Amniotic epithelial cell (primary cell): ENCODE data around the gene CFAP46.
"Not testable (repeated sequence)": the region's sequence is repeated elsewhere in the genome, so short reads cannot be mapped to it uniquely, and the experiment has no call there.

ENCODE experiments used
- DNase-seq: peaks from one replicate; pipeline ENCODE4 v3.0.0-alpha.2; 2010; ENCODE audit warnings: low read depth

Gene CFAP46

DNA sequence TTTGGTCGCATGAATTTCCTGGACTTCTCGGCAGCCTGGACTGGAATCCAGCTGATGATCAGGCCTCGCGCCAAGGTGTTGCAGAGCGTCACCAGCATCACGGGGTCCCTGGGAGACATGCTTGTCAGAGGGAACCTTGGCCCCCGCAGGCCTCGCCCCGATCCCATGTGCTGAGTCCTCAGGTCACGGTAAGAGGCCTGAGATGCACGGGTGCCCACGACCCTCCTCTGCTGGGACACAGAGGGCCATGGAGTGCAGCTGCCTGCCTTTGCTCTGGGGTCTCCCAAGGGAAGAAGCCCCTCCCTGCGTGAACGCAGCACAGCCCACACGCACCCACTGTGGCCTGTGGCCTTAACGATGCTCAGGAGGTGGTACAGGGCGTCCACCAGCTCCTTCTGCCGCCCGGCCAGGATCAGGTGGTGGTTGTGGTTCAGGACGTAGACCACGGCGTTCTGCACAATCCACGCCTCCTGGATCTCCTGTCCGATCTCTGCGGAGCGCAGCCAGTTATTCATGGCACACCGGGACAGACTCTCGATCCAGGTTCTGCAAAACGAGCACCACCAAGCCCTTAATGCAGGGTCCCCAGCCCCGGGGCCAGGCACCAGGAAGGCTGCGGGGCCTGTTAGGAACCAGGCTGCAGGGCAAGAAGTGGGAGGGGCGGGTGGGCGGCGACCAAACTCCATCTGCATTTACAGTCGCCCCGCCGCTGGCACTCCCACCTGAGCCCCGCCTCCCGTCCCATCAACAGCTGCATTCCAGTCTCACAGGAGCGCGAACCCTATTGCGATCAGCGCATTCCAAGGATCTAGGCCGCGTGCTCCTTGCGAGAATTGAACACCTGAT is 29.4 kb downstream of the CFAP46 start:
- DNase-seq = no peak

DNA sequence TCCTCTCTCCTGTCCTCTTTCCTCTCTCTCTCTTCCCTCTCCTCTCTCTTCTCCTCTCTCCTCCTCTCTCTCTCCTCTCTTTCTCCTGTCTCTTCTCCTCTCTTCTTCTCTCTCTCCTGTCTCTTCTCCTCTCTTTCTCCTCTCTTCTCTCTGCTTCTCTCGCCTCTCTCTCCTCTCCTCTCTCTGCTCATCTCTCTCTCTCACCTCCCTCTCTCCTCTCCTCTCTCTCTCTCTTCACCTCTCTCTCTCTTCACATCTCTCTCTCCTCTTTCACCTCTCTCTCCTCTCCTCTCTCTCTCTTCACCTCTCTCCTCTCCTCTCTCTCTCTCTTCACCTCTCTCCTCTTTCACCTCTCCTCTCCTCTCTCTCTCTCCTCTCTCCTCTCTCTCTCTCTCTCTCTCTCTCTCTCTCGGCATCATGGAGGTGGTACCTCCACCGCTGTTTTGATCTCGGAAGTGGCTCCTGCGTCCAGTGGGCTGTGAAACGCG is 30.1 kb downstream of the CFAP46 start:
- DNase-seq = no peak

DNA sequence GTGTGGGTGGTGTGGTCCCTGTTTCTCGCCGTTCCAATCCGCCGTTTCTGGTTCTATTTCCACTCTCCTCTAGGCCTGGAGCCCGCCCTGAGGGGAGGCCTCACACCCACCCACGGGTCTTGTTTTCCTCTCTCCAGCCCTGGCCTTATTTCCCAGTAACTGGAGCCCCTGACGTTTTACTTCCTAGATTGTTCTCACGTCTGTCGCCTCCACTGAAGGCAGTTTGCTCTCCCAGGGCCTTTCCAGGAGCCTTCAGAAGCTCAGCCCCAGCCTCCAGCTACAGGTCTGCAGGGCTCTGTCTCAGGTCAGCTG is 30.6 kb downstream of the CFAP46 start:
- DNase-seq = no peak

DNA sequence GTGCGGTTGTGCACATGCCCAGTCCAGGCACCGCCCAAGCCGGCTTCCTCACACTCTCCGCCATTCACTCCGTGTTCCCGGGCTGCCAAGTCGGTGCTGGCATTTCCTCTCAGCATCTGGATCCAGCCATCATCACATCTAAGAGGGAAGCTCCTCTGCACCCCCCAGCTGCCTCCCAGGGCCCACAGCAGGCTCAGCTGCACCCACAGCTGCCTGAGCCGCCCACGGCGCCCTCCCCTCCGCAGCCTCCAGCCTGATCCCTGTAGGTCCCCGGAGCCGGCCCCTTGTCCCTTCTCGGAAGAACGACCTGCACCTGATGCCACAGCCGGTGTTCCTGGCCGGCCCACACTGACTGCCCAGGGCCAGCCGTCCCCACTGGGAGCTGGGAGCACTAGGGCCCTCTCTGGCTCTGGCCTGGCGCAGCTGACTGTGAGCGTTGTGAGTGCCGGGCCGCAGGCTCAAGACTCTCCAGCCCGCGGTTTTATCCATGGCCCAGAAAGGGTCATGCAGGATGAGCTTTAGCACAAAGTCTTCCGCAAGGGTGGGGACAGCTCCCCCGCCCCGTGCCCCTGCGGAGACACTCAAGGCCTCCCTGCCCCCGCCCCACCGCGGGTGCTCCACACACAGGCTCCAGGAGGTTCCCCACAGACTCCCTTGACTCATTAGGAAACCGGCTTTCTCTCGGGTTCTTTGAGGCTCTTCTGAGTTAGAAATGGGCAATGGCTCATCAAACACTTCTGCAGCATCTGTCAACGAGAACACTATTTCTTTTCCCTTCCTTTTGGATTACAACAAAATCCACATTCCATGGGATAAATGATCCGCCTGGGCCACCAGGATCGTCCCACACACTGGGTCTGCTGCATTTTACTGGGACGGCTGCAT is 31.2 kb downstream of the CFAP46 start:
- DNase-seq = peak; percentile 6

DNA sequence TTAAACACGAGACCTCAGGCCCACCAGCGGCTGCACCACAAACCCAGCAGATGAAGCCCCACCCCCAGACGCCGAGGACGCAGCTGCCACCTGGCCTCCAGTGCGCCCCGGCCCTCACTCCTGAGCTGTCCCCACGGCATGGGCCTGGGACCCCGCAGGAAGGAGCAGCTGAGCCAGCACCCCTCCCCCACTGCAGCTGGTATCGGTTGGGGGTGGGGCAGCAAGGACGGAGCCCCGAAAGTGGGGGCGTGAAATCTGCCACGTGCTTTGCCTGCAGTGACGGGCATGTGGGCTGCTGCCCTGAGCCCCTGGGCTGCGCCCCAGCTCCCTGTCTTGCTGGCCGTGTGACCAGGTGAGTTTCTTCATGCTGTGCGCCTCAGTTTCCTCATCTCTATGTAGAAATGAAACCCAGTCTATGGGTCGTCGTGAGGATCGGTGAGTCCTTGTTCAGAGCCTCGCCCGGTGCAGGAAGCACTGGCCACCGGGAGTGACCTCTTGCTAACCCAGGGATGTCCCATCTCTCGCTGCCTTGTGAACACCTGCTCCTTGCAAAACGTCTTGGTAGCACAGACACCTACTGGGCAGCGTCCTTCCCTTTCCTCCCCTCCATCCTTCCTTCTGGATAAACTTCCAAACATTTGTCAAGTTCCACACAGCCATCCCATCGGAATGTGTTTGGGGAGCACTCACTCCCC is 32.0 kb downstream of the CFAP46 start:
- no peak for DNase-seq

DNA sequence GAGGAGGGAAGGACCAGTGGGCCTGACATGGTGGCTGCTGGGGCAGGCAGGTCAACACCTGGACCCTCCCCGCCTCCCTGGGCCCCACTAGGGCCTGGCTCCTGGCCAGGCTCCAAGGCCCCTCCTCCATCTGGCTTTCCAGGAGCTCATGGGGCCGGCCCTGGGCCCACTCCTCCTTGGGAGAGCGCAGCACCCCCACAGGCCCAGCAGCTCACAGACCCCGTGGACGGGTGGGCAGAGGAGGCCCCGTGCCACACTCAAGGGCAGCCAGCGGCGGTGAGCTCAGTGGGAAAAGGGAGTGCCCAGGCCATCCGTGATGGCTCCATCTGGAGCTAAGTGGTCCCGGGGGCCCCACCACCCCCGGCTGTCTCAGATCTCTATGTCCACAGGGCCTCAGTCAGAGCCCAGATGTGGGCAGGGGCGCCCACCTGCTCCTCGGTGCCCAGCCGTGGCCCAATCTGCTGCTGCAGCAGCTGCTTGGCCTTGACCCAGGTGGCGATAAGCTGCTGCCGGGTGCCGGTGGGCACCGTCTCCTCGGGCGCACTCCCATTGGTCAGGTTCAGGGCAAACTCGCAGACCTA is 32.8 kb downstream of the CFAP46 start:
- DNase-seq = no peak

DNA sequence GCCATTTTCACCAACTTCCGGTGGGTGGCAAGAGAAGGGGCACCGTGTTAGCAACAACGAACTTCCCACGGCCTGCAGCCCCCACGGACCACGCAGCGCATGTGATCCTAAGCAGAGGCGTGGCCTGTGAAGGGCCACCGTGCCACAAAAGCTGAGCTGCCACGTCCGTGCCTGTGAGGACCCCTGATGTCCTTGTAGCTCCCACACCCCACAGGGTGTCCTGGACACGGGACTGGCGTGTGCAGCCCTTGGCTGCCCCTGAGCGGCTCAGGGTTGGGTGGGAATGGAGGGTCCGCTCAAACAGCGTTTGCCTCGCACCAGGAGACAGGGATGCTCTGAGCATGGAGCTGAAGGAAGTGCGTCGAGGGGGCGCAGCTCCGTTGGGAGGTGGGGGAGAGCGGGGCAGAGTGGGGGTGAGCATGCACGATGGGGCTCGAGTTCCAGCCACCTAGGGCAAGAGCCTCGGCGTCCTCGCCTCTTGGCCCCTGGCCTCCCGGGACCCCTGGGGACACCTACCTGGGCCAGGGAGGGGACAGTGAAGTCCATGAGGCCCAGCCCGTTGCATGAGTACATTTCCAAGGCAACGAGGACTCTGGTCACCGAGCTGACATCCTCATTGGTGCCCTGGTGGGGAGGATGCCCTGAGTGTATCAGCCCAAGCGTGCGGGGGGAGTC is 33.6 kb downstream of the CFAP46 start:
- DNase-seq = no peak

DNA sequence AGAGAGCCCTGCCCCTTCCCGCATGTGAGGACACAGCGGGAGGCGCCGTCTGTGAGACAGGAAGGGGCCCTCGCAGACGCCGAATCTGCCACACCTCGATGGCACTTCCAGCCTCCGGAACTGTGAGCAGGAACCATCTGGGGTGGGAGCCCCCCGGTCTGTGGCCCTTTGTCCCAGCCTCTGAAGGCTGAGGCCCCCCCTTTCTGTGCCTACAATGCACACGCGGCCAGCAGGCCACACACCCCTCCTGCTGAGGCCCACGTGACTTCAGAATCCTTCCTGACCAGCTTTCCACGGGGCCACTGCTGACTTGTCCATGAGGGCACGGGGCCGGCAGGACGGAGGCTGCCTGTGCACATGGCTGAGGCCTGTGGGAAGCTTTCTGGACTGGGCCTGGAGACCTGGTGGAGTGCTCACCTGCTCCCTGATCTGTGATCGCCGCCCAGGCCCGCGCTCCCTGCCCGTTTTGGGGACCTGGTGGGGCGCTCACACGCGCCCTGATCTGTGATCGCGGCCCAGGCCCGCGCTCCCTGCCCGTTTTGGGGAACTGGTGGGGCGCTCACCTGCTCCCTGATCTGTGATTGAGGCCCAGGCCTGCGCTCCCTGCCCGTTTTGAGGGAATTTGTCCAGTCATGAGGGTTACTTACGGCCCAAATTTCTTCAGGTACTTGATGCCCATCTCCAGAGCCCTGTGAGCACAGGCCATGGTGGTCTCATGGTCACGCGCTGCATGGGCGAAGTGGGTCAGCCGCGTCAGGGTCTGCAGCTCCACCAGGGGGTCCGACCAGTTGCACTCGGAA is 34.3 kb downstream of the CFAP46 start:
- no peak for DNase-seq

DNA sequence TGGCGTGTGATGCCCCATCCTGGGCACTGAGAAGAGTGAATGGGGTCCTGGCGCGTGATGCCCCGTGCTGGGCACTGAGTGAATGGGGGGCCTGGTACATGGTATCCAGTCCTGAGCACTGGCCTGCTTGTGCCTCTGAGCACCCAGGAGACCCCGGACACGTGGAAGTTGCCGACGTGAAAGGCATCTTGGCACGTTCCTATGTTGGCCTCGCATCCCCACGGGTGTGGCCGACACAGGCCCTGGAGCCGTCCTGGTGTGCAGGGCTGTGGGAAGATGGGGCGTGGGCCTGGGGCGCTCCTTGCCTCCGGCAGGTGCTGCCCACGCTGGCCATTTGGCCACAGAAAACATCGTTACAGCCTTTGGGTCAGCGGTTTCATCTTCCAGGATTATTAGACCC is 35.5 kb downstream of the CFAP46 start:
- no peak for DNase-seq

DNA sequence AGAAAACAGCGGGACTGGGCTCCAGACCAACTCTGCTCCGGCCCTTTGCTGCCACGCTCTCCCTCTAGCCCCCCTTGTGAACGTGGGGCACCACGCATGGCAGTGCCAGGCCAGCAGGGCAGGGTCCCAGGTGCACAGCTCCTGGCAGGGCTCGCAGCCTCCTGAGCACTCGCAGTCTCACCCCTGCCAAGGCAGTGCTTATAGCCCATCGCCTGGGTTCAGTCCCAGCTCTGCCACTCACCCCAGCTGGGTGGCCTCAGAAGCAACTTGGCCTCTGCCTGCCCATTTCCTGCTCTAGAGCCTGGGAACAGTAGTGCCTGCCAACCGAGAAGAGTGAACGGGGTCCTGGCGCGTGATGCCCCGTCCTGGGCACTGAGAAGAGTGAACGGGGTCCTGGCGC is 36.3 kb downstream of the CFAP46 start:
- DNase-seq = no peak

DNA sequence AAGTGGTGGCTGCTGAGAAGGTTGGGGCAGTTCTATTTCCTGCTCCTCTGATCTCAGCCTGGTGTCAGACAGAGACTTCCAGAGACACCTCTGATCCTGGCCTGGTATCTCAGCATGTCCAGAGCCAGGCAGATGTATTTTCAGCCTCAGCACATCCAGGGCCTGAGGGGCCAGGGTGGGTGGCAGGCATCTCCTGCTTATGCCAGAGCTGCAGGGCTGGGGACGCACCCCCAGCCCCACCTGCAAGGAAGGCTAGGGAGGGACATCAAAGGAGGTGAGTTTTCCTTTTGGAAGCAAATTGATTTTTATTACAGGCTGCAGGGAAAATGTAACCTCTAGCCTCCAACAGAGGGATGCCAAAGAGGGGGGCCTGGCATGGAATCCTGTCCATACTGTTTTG is 36.7 kb downstream of the CFAP46 start:
- no peak for DNase-seq

DNA sequence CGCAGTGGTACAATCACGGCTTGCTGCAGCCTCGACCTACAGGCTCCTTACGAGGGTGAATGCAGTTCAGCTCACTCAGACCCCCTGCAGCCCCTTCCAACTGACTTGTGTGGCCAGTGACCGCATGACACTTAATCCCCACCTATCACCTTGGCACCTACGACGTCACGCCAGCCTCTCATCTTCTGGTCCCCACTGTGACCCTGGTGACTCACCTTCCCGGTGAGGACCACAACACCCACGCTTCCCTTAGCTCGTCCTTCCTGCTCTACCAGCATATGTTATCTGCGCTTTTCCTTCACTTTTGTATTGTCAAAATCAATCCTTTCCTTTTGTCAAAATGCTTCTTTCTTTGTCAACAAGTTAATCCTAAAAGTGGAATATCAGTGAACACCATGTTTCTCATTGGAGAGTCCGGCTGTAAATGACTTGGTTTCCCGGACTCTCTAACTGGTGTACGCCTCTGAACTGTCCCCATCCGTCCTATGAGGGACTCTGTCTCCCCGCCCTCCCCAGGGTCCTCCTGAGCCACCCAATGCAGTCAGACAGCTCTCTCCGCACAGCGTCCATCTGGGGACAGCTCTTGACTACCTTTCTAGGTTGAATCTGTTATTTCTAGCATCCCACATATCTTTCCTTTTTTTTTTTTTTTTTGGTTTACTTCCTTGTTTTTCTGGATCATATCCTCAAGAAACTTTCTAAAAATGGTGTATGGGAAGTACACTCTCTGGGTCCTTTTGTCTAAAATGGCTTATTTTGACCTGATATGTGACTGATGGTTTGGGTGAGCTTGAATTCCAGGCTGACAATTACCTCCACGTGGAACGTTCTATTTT is 37.3 kb downstream of the CFAP46 start:
- no peak for DNase-seq

DNA sequence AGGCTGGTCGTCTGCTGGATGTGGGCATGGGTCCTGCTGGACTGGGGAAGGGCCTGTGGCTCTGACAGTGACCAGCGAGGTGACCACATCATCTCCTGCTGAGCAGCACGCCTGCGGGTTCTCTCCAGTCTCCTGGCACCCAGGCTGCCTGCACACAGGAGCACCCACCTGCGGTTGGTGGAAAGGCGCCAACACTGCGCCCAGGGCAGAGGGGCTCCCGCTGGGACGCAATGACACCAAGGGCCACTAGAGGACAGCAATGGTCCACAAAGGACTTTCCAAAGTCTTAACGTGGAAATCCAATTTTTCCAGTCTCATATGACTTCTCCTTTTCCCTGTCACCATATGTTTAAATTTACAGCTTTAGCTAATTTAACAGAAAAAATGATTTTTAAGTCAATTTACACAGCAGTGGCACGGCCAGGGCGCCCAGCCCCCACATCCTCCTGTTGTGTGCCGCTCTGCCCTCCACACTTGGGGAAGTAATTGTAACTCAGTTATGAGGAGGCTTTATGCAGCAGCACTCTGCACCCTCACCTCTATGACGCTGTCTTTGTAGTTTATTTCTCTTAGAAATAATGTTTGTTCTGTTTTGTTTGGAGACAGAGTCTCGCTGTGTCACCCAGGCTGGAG is 38.1 kb downstream of the CFAP46 start:
- peak; percentile 15 for DNase-seq

DNA sequence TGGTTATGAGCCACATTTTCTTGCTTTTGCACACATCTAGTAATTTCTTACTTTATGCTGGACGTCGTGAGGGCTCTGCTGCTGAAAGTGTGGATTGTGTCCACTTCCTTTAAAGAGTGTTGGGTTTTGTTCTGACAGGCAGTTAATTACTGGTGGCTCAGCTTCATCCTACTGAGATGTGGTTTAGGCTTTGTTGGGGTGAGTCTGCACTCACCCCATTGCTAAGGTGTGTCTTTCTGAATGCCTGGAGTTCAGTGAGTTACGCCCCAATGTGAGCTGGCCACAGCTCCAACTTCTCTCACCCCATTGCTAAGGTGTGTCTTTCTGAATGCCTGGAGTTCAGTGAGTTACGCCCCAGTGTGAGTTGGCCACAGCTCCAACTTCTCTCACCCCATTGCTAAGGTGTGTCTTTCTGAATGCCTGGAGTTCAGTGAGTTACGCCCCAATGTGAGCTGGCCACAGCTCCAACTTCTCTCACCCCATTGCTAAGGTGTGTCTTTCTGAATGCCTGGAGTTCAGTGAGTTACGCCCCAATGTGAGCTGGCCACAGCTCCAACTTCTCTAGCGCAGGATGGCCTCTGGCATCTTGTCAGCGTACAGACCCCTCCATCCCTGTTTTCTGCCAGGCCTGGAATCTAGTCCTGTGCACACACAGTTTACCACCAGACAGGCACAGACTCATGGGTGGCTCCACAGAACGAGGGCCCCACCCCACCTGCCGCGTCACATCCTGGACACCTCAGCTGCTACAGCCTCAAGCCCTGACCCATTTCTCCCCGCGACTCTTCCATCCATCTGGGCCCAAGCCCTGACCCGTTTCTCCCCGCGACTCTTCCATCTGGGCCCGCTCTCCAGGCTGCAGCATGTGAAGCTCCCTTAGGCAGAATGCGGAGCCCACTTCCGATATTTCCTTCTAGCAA is 39.5 kb downstream of the CFAP46 start:
- not testable (repeated sequence) for DNase-seq

DNA sequence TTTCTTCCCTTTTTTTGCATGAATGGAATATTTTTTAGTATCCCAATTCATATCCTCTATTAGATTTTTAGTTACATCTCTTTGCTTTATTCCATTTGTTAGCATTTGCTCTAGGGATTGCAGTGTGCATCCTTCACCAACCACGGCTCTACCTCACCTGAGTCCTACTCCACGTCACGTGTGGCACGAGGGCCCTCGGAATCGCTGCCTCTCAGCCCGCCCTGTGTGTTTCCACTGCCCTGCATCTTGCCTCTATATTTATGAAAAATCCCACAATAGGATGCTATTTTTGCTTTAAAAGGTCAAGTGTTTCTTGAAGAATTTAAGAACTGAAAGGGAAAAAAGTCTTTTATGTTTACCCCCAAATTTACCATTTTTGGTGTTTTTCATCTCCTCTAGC is 41.0 kb downstream of the CFAP46 start:
- DNase-seq = no peak

DNA sequence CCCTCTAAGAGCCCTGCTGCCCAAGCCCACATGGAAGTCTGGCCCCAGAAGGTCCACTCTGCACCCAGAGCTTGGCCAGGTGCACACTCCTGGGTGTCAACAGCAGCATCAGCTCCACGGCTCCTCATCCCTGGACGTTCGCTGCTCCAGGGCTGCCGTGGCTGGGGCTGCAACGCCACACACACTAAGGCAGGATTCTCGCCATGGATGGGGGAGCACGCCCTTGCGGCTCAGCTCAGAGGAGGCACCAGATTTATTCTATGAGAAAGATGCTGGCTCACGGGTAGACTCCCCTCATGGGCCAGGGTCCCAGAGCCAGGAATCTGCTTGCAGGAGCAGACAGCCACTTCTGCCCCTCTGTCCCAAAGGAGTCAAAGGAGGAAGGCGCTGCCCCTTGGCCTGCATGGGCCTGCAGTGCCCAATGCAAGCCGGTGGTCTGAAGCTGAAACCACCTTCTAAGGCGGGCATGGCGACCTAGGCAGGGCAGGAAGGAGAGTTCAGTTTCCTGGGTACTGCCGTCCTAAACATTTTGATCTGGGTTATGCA is 42.1 kb downstream of the CFAP46 start:
- DNase-seq = no peak

DNA sequence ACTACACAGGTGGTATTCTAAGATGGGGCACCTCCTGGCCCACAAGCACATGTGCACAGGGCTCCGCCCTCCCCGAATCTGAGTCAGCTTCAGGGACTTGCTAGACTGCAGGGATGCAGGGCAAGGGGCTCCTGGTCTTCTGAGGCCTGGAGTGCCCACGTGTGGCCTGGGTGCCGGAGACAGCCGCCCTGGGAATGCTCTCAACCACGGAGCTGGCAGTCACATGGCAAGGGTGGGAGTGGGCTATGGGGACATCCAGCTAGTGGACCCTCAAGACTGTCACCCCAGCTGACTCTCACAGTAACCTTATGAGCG is 42.7 kb downstream of the CFAP46 start:
- DNase-seq = no peak

DNA sequence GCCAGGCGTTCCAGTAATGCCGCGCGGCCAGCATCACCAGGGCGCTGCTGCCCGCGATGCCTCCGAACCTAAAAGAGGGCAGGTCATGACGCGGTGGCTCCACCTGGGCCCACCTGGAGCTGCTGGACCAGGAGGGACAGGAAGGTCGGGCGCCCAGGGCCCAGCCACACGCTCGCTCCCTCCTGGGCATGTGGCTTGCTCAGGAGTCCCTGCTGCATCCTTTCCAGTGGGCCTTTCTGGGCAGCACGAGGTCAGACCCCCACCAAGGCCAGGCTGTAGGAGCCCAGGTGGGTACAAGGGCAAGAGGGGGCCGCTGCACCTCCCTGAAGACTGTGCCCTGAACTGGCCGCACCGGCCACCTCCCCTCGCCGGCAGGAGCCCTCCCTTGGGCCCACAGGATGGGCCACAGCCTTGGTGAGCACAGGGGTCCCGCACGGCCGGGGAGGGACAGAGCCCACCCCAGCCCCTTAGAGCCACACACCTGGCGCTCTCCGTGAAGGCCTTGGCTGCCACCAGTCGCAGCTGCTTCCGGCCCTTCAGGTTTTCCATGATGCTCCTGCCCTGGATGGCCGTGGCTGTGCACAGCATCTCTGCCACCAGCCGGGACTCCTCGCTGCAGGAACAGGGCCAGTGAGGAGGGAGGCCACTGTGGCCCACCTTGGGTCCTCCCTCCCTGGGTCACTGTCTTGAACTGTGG is 43.2 kb downstream of the CFAP46 start:
- no peak for DNase-seq
